Smooth muscle cell (in vitro differentiated cells): ENCODE data around the gene ZBTB44. TPM values are rescaled to one million over a fixed set of nuclear protein-coding genes. Genes with fewer than 3 reads are reported as not detected.
"Not testable (repeated sequence)": the region's sequence is repeated elsewhere in the genome, so short reads cannot be mapped to it uniquely, and the experiment has no call there.

Experiments
- DNase-seq: peaks from one replicate; lab custom pipeline; 2025; ENCODE audit not compliant: unreplicated experiment; lab: John Stamatoyannopoulos, UW
- H2AFZ ChIP-seq: fragments of 200-600 bp; sonication (generic); 2 replicates; pipeline ENCODE4 v1.6.0; 2016; ENCODE audit warnings: antibody characterized with exemption, low read depth, mild to moderate bottlenecking
- H3F3A ChIP-seq: fragments of 200-600 bp; sonication (generic); 2 replicates; pipeline ENCODE4 v1.6.0; 2017; ENCODE audit warnings: antibody characterized with exemption, low read depth
- H3K27ac ChIP-seq: fragments of 200-600 bp; sonication (generic); 2 replicates; pipeline ENCODE4 v1.5.1; 2016; ENCODE audit warnings: low read depth, mild to moderate bottlenecking
- H3K27me3 ChIP-seq: fragments of 200-600 bp; sonication (generic); 2 replicates; pipeline ENCODE4 v1.6.1; 2016; ENCODE audit warnings: low read depth, mild to moderate bottlenecking
- H3K36me3 ChIP-seq: fragments of 200-600 bp; sonication (generic); 2 replicates; pipeline ENCODE4 v1.5.1; 2016; ENCODE audit warnings: low read depth
- H3K4me1 ChIP-seq: fragments of 200-600 bp; sonication (generic); 2 replicates; pipeline ENCODE4 v1.5.1; 2016; ENCODE audit warnings: low read depth
- H3K4me2 ChIP-seq: fragments of 200-600 bp; sonication (generic); 2 replicates; pipeline ENCODE4 v1.6.0; 2016; ENCODE audit warnings: mild to moderate bottlenecking
- H3K4me3 ChIP-seq: fragments of 200-600 bp; sonication (generic); 2 replicates; pipeline ENCODE4 v1.5.1; 2016; ENCODE audit warnings: mild to moderate bottlenecking
- H3K79me2 ChIP-seq: fragments of 200-600 bp; sonication (generic); 2 replicates; pipeline ENCODE4 v1.6.0; 2016; ENCODE audit warnings: low read depth, mild to moderate bottlenecking
- H3K9ac ChIP-seq: fragments of 200-600 bp; sonication (generic); 2 replicates; pipeline ENCODE4 v1.6.0; 2016; ENCODE audit warnings: low read depth
- H3K9me3 ChIP-seq: fragments of 200-600 bp; sonication (generic); replicated peaks from 2 replicates; pipeline ENCODE4 v1.5.1; 2016; ENCODE audit warnings: low read depth
- H4K20me1 ChIP-seq: fragments of 200-600 bp; sonication (generic); 2 replicates; pipeline ENCODE4 v1.6.0; 2016; ENCODE audit warnings: low read depth
- CTCF ChIP-seq: fragments of 200-600 bp; sonication (generic); IDR thresholded peaks from 2 replicates; pipeline ENCODE4 v1.5.1; 2017; ENCODE audit warnings: borderline replicate concordance, mild to moderate bottlenecking, antibody characterized with exemption; ENCODE audit not compliant: insufficient read depth, poor library complexity, severe bottlenecking
- WGBS: methylation state at CpG from one replicate; pipeline ENCODE4 v1.1.7; 2016; ENCODE audit warnings: low lambda C conversion rate; 5-methylcytosine and 5-hydroxymethylcytosine counted together
- polyA plus RNA-seq: library from polyadenylated mRNA; unstranded; fragments of >200 nt; fragmentation: Nextera tagmentation; extraction: Ambion mirVana; gene quantifications from 2 replicates; pipeline ENCODE4 v1.2.1, GENCODE V29; 2016
- total RNA-seq: library from RNA; depleted of rRNA; stranded (reverse); fragments of >200 nt; gene quantifications from 2 replicates; pipeline ENCODE4 v1.2.3, GENCODE V29; 2014

The ZBTB44 gene
- total and polyA plus RNA-seq, 2 experiments from 2014 or later = 2.3 to 27.3 TPM

GRCh38 chr11:130241713-130242112 is 73.0 kb downstream of the ZBTB44 start:
- Histone ChIP-seq H3K4me1 (no peaks in the 10 kb centered on the region), H4K20me1 (peaks cover 57% of the 10 kb centered on the region), H2AFZ (no peak overlapping the region), H3K79me2 (no peaks in the 10 kb centered on the region), H3K4me2 (no peak overlapping the region), H3K27me3 (no peaks in the 10 kb centered on the region), H3K9ac (no peak overlapping the region), H3F3A (no peaks in the 10 kb centered on the region), H3K27ac (no peak overlapping the region), H3K9me3 (no peaks in the 10 kb centered on the region), H3K4me3 (no peak overlapping the region), H3K36me3 (peaks cover 4% of the 10 kb centered on the region)
- TF ChIP-seq CTCF = no peak
- no peak for DNase-seq
- WGBS = 97% methylated on average over 2 of the region's 2 CpGs

- Histone ChIP-seq H3K79me2 (no peaks in the 10 kb centered on the region), H3F3A (no peaks in the 10 kb centered on the region), H4K20me1 (peaks cover 21% of the 10 kb centered on the region), H3K27ac (no peak overlapping the region), H3K4me3 (no peak overlapping the region), H3K4me2 (no peak overlapping the region), H3K36me3 (peaks cover 13% of the 10 kb centered on the region), H3K9me3 (no peaks in the 10 kb centered on the region), H2AFZ (no peak overlapping the region), H3K9ac (no peak overlapping the region), H3K4me1 (no peaks in the 10 kb centered on the region), H3K27me3 (no peaks in the 10 kb centered on the region)
- 88% methylated on average over 6 of the region's 6 CpGs for WGBS
- no peak for DNase-seq
- TF ChIP-seq CTCF = no peak
Measured at GRCh38 chr11:130237282-130238006, 77.3 kb downstream of the ZBTB44 start.

- no peak for TF ChIP-seq CTCF
- H4K20me1 ChIP-seq = peaks cover 5% of the 10 kb centered on the region
- H3K79me2 ChIP-seq = no peaks in the 10 kb centered on the region
- no peaks in the 10 kb centered on the region for H3F3A ChIP-seq
- no peak for DNase-seq
- no peak overlapping the region for H3K4me3 ChIP-seq
- no peaks in the 10 kb centered on the region for H3K4me1 ChIP-seq
- no peaks in the 10 kb centered on the region for H3K27me3 ChIP-seq
- H3K9me3 ChIP-seq = no peaks in the 10 kb centered on the region
- no peak overlapping the region for H3K27ac ChIP-seq
- H2AFZ ChIP-seq = no peak overlapping the region
- no peak overlapping the region for H3K4me2 ChIP-seq
- no peak overlapping the region for H3K9ac ChIP-seq
- peaks cover 13% of the 10 kb centered on the region for H3K36me3 ChIP-seq
Measured at GRCh38 chr11:130234315-130234714, 80.4 kb downstream of the ZBTB44 start.

GRCh38 chr11:130233888-130234287 is 80.8 kb downstream of the ZBTB44 start:
- H3K36me3 ChIP-seq = peaks cover 13% of the 10 kb centered on the region
- 88% methylated on average over 2 of the region's 3 CpGs for WGBS

GRCh38 chr11:130233486-130233885 is 81.2 kb downstream of the ZBTB44 start:
- peaks cover 13% of the 10 kb centered on the region for H3K36me3 ChIP-seq
- H3K4me1 ChIP-seq, H3K27ac ChIP-seq, H3F3A ChIP-seq, H3K9me3 ChIP-seq, H3K4me3 ChIP-seq, H3K9ac ChIP-seq, H3K4me2 ChIP-seq, DNase-seq, H3K27me3 ChIP-seq, H4K20me1 ChIP-seq, H3K79me2 ChIP-seq, H2AFZ ChIP-seq: not testable (repeated sequence)

More at GRCh38 chr11:130233888-130234287, 80.8 kb downstream of the ZBTB44 start:
- not testable (repeated sequence) for H3K27ac ChIP-seq, H3K9me3 ChIP-seq, DNase-seq, H3K4me2 ChIP-seq, H3F3A ChIP-seq, H4K20me1 ChIP-seq, H3K4me1 ChIP-seq, H3K27me3 ChIP-seq, H2AFZ ChIP-seq, H3K79me2 ChIP-seq, H3K9ac ChIP-seq, H3K4me3 ChIP-seq
